IMR-90 (cell line): ENCODE measurements around the gene BEX1. TPM values are rescaled to one million over a fixed set of nuclear protein-coding genes. Genes with fewer than 3 reads are reported as not detected.

Experiments
- ATAC-seq: fragments of 200-7000 bp; cut with Tn5 transposase; 2 replicates; pipeline ENCODE4 v1.9.1; 2020; ENCODE audit warnings: low read depth, mild to moderate bottlenecking, moderate library complexity
- BruUV-seq: library from RNA; stranded (reverse); fragments of 400-500 nt; replicated peaks from 2 replicates; lab custom pipeline; 2021; lab: Mats Ljungman, UMichigan
- CTCF ChIA-PET: fragments of 300-600 bp; formaldehyde crosslinking; extraction: SDS; loops from one replicate; lab custom pipeline; 2021; ENCODE audit warnings: antibody characterized with exemption; lab: Yijun Ruan, JAX
- POLR2A ChIA-PET: fragments of 300-600 bp; sonication (Branson Sonifier 250); formaldehyde crosslinking; loops from one replicate; lab custom pipeline; 2022; ENCODE audit warnings: antibody characterized with exemption; ENCODE audit not compliant: unreplicated experiment; lab: Charles Lee
- DNase-seq: peaks from one replicate; pipeline ENCODE4 v3.0.0; 2013
- H2AFZ ChIP-seq: replicated peaks from 2 replicates; pipeline ENCODE3; 2013; ENCODE audit warnings: low read length, mild to moderate bottlenecking; ENCODE audit not compliant: poor library complexity
- H2AK5ac ChIP-seq: 2 replicates; pipeline ENCODE4 v1.6.1; 2013; ENCODE audit warnings: low read depth, low read length, inconsistent platforms
- H2AK9ac ChIP-seq: replicated peaks from 2 replicates; pipeline ENCODE3; 2013; ENCODE audit warnings: mild to moderate bottlenecking, low read depth, low read length, moderate library complexity; ENCODE audit not compliant: poor library complexity
- H2BK120ac ChIP-seq: 2 replicates; pipeline ENCODE4 v1.6.1; 2013; ENCODE audit warnings: low read depth, low read length, inconsistent platforms
- H2BK15ac ChIP-seq: 3 replicates; pipeline ENCODE4 v1.6.1; 2013; ENCODE audit warnings: low read depth, low read length, inconsistent platforms
- H2BK20ac ChIP-seq: 2 replicates; pipeline ENCODE4 v1.6.1; 2013; ENCODE audit warnings: low read depth, mild to moderate bottlenecking, inconsistent platforms, low read length, moderate library complexity
- H2BK5ac ChIP-seq: 2 replicates; pipeline ENCODE4 v1.6.1; 2013; ENCODE audit warnings: mild to moderate bottlenecking, low read depth, low read length, inconsistent platforms; ENCODE audit not compliant: poor library complexity, severe bottlenecking
- H3K14ac ChIP-seq: replicated peaks from 2 replicates; pipeline ENCODE4 v1.6.1; 2013; ENCODE audit warnings: low read depth, low read length, inconsistent platforms
- H3K18ac ChIP-seq: 2 replicates; pipeline ENCODE4 v1.6.1; 2013; ENCODE audit warnings: low read depth, low read length, control low read depth
- H3K23ac ChIP-seq: 2 replicates; pipeline ENCODE4 v1.6.1; 2013; ENCODE audit warnings: low read depth, low read length, inconsistent platforms
- H3K27ac ChIP-seq: 2 replicates; pipeline ENCODE4 v1.5.1; 2013; ENCODE audit warnings: mild to moderate bottlenecking, control low read depth, low read length; ENCODE audit not compliant: insufficient read depth
- H3K27me3 ChIP-seq: 2 replicates; pipeline ENCODE4 v1.6.1; 2013; ENCODE audit warnings: low read length; ENCODE audit not compliant: control insufficient read depth, insufficient read depth
- H3K36me3 ChIP-seq: 2 replicates; pipeline ENCODE4 v1.6.1; 2013; ENCODE audit warnings: low read length, mixed read lengths; ENCODE audit not compliant: control insufficient read depth, insufficient read depth
- H3K4ac ChIP-seq: 2 replicates; pipeline ENCODE4 v1.6.1; 2013; ENCODE audit warnings: low read depth, low read length, inconsistent platforms
- H3K4me1 ChIP-seq: 2 replicates; pipeline ENCODE4 v1.6.1; 2013; ENCODE audit warnings: low read length, mixed read lengths; ENCODE audit not compliant: control insufficient read depth, insufficient read depth
- H3K4me2 ChIP-seq: 2 replicates; pipeline ENCODE4 v1.6.1; 2013; ENCODE audit warnings: low read depth, mild to moderate bottlenecking, control low read depth, low read length, moderate library complexity
- H3K4me3 ChIP-seq: 2 replicates; pipeline ENCODE4 v1.5.1; 2013; ENCODE audit warnings: low read depth, mild to moderate bottlenecking, control low read depth, low read length, moderate library complexity; ENCODE audit not compliant: insufficient read depth
- H3K56ac ChIP-seq: 2 replicates; pipeline ENCODE4 v1.6.1; 2013; ENCODE audit warnings: low read length, inconsistent platforms; ENCODE audit not compliant: insufficient read depth; ENCODE audit errors: extremely low read depth
- H3K79me1 ChIP-seq, 2 experiments: 2 replicates each; pipeline ENCODE4 v1.6.1; 2013; ENCODE audit warnings: low read length in 2 of 2, inconsistent platforms in 1 of 2, low read depth in 1 of 2
- H3K9ac ChIP-seq: 2 replicates; pipeline ENCODE4 v1.6.1; 2013; ENCODE audit warnings: low read depth, low read length, control low read depth
- H3K9me1 ChIP-seq: 2 replicates; pipeline ENCODE4 v1.6.1; 2013; ENCODE audit warnings: low read length, inconsistent platforms; ENCODE audit not compliant: insufficient read depth
- H3K9me3 ChIP-seq: 2 replicates; pipeline ENCODE4 v1.6.1; 2013; ENCODE audit warnings: low read length; ENCODE audit not compliant: control insufficient read depth, insufficient read depth
- H4K20me1 ChIP-seq: 2 replicates; pipeline ENCODE4 v1.6.1; 2013; ENCODE audit warnings: low read length, inconsistent platforms; ENCODE audit not compliant: insufficient read depth
- H4K5ac ChIP-seq: 2 replicates; pipeline ENCODE4 v1.6.1; 2013; ENCODE audit warnings: mild to moderate bottlenecking, low read depth, low read length, control low read depth
- H4K8ac ChIP-seq, 2 experiments: 2 replicates each; pipeline ENCODE4 v1.6.1; 2013; ENCODE audit warnings: low read depth in 2 of 2, low read length in 2 of 2, control low read depth in 1 of 2, inconsistent platforms in 1 of 2
- H4K91ac ChIP-seq: 2 replicates; pipeline ENCODE4 v1.6.1; 2013; ENCODE audit warnings: low read depth, low read length, inconsistent platforms; ENCODE audit not compliant: insufficient read depth
- ELK1 ChIP-seq: fragments of 150-350 bp; IDR thresholded peaks from 2 replicates; pipeline ENCODE4 v1.6.1; 2016; ENCODE audit warnings: low read depth, mild to moderate bottlenecking, low read length, moderate library complexity, borderline replicate concordance
- MAZ ChIP-seq: IDR thresholded peaks from 2 replicates; pipeline ENCODE4 v1.6.1; 2012; ENCODE audit warnings: low read depth, mild to moderate bottlenecking, low read length, improper control_type of control experiment, moderate library complexity, borderline replicate concordance
- SMC3 ChIP-seq: fragments of 150-350 bp; IDR thresholded peaks from 2 replicates; pipeline ENCODE4 v1.6.1; 2016; ENCODE audit warnings: low read depth, mild to moderate bottlenecking, antibody characterized with exemption, low read length, moderate library complexity
- WGBS, 2 experiments: methylation state at CpG; one replicate each; pipeline versions ENCODE4 v1.1.5 to v1.1.7; 2013; ENCODE audit warnings: missing lambda C conversion rate in 2 of 2; ENCODE audit not compliant: insufficient read length in 1 of 2; ENCODE audit errors: extremely low coverage in 2 of 2; 5-methylcytosine and 5-hydroxymethylcytosine counted together
- dilution Hi-C: fragments of 300-500 bp; cut with HindIII; formaldehyde crosslinking; loops from one replicate; pipeline ENCODE4 v1.14.3; 2018; ENCODE audit warnings: low sequenced_read_pairs; ENCODE audit not compliant: unreplicated experiment
- in situ Hi-C: fragments of 300-500 bp; cut with MboI; formaldehyde crosslinking; loops from 3 replicates; pipeline ENCODE4 v1.14.3; 2019; ENCODE audit warnings: low sequenced_read_pairs, inconsistent platforms, mixed read lengths
- intact Hi-C: fragments of 100-400 bp; cut with micrococcal nuclease; formaldehyde crosslinking; loops from 2 replicates; pipeline ENCODE4 v1.10.0; 2022
- polyA plus RNA-seq, 3 experiments: library from polyadenylated mRNA; depleted of rRNA; stranded (reverse); fragments of >200 nt; gene quantifications; 2 replicates each; pipeline ENCODE4 v1.2.3, GENCODE V29; 2012; ENCODE audit warnings: low replicate concordance in 1 of 3
- total RNA-seq: library from RNA; depleted of rRNA; stranded (reverse); fragments of >200 nt; gene quantifications from 2 replicates; pipeline ENCODE4 v1.2.3, GENCODE V29; 2012

Gene BEX1
- total and polyA plus RNA-seq, 2 of the 4 experiments (the other 2 are of a cell fraction), result 0.18 to 0.27 TPM

DNA sequence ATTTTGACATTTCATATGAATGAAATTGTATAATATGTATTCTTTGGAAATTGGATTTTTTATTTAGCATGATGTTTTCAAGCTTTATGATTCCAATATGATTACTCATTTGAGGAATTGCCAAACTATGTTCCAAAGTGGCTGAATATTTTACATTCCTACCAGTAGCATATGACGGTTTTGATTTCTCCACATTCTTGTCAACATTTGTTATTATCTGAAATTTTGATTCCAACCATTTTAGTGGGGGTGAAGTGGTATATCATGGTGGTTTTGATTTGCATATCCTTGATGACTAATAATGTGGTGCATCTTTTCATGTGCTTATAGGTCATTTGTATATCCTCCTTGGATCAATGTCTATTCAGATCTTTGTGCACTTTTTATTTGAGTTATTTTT is 2.6 kb upstream of the BEX1 start:
- ChIA-PET CTCF (no interaction called here), POLR2A (no interaction called here)
- no peak for TF ChIP-seq SMC3
- TF ChIP-seq ELK1, result no peak
- no peak for TF ChIP-seq MAZ
- no peak overlapping the region for H4K8ac ChIP-seq
- no peak overlapping the region for H3K14ac ChIP-seq
- ATAC-seq (no peak), DNase-seq (no peak)
- no peaks in the 10 kb centered on the region for H3K79me1 ChIP-seq
- H3K27ac ChIP-seq, result no peak overlapping the region
- no peak overlapping the region for H2BK20ac ChIP-seq
- H4K5ac ChIP-seq, result no peak overlapping the region
- no peak overlapping the region for H3K4me2 ChIP-seq
- in situ Hi-C loops, result no loop called here
- intact Hi-C loops, result no loop called here
- H3K27me3 ChIP-seq, result no peaks in the 10 kb centered on the region
- H3K4ac ChIP-seq, result no peak overlapping the region
- no peaks in the 10 kb centered on the region for H3K4me1 ChIP-seq
- H3K9me3 ChIP-seq, result no peaks in the 10 kb centered on the region
- dilution Hi-C loops, result no loop called here
- no peak overlapping the region for H2BK120ac ChIP-seq
- no peak overlapping the region for H2BK15ac ChIP-seq
- H3K36me3 ChIP-seq, result no peaks in the 10 kb centered on the region
- no peak overlapping the region for H3K4me3 ChIP-seq
- no peak overlapping the region for H2BK5ac ChIP-seq
- H2AK5ac ChIP-seq, result no peak overlapping the region
- H3K9me1 ChIP-seq, result no peaks in the 10 kb centered on the region
- H4K20me1 ChIP-seq, result no peaks in the 10 kb centered on the region
- no peak overlapping the region for H2AFZ ChIP-seq
- H3K9ac ChIP-seq, result no peak overlapping the region
- no peak overlapping the region for H3K23ac ChIP-seq
- no peak overlapping the region for H4K91ac ChIP-seq
- no TSS peak for BruUV-seq
- H3K18ac ChIP-seq, result no peak overlapping the region
- WGBS, 2 experiments, result no CpG with 5 or more reads among the region's 1 CpG
- H3K56ac ChIP-seq, result no peak overlapping the region
- no peak overlapping the region for H2AK9ac ChIP-seq
